GM19351 (cell line): Measurements from ENCODE around the gene ADAM19.

ENCODE experiments used
- ATAC-seq: cut with Tn5 transposase; IDR thresholded peaks from one replicate; pipeline ENCODE4 v1.9.1; 2021; ENCODE audit warnings: mild to moderate bottlenecking, moderate library complexity; ENCODE audit not compliant: unreplicated experiment

Gene ADAM19, protein sequence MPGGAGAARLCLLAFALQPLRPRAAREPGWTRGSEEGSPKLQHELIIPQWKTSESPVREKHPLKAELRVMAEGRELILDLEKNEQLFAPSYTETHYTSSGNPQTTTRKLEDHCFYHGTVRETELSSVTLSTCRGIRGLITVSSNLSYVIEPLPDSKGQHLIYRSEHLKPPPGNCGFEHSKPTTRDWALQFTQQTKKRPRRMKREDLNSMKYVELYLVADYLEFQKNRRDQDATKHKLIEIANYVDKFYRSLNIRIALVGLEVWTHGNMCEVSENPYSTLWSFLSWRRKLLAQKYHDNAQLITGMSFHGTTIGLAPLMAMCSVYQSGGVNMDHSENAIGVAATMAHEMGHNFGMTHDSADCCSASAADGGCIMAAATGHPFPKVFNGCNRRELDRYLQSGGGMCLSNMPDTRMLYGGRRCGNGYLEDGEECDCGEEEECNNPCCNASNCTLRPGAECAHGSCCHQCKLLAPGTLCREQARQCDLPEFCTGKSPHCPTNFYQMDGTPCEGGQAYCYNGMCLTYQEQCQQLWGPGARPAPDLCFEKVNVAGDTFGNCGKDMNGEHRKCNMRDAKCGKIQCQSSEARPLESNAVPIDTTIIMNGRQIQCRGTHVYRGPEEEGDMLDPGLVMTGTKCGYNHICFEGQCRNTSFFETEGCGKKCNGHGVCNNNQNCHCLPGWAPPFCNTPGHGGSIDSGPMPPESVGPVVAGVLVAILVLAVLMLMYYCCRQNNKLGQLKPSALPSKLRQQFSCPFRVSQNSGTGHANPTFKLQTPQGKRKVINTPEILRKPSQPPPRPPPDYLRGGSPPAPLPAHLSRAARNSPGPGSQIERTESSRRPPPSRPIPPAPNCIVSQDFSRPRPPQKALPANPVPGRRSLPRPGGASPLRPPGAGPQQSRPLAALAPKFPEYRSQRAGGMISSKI

DNA sequence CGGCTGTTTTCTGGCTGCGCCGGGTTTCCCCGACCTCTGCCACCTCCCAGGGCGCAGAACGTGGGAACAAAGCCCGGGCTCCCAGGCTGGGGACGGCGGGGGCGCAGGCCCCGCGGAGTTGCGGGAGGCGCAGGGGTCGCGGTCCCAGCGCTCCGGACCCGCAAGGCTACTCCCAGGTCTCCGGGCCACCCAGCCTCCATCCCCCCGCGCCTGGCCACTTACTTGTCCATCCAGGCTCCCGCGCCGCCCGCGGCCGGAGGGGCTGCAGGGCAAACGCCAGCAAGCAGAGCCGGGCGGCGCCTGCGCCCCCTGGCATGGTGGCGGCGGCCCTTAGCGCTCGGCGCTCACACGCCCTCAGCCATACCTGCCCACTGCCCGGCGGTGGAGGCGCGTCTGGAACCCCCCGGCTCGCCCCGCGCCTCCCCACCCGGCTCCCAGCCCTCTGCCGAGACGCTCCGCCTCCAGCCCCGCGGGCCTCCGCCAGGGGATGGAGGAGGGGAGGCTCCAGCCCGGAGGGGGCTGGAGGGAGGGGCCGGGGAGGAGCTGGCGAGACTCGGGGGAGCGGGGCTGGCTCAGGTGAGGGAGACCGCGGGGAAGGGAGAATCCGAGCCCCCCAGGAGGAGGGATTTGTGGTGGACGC lies at the start of gene ADAM19:
TSS of gene ADAM19 (minus strand) at position 395 of the 640 bp plus-strand sequence. CDS start at position 316, 79 bp downstream.
- peak; percentile 29 for ATAC-seq

DNA sequence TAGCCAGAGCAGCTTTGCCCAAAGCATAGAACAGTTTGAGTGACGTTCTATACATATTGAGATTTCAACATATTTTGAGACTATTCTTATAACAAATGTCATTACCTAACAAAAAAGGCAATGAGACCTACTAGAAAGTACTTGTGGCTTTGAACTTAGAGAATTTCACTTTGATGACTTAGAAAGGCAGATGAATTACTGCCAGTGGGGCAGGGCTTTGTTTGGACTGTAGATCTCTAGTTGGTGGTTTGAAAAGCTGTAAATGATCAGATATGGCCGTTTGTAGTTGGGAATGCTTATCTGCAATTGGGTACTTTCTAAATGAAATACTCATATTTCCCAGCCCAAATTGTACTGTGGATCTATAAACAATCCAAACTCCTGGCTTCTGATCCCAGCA lies 48.6 kb upstream of the ADAM19 start:
- no peak for ATAC-seq

DNA sequence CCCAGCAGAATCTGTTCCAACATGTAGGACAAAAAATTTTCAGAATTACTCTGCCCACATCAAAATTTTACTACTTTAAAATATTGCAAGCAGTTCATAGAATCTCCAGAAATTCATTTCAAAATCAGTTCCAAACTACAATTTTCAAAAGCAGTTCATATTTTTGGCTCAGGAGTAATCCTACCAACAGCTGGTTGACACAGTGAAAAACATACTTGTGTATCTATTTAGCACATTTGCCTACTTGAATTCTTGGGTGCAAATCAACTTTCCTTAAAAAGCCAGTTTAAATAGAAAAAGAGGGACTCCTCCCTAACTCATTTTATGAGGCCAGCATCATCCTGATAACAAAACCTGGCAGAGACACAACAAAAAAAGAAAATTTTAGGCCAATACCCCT lies 45.2 kb upstream of the ADAM19 start:
- ATAC-seq, result no peak

DNA sequence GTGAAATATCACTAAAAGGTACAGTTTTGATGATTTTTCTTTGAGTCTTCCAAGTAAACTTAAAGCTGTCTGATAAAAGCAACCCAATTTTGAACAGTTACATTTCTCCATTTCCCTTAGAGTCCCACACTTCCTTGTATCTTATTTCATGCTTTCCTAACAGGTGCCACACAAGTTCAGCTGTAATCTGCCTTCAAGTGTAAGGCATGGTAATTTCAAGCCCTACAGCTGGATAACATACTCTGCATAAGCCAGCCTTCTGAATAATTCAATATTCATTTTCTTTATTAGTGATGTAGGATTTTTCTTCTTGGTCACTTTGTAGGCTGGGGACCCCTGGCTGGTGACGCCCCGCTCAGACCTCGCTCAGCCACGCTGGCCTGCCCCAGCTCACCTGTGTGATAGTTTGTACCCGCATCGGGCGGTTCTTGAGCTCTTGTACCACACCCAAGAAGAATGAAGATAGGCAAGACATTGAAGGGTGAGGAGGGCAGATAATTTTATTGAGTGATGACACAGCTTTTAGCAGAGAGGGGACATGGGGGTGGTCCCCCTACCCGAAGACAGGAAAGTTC lies 42.7 kb upstream of the ADAM19 start:
- ATAC-seq, result no peak

DNA sequence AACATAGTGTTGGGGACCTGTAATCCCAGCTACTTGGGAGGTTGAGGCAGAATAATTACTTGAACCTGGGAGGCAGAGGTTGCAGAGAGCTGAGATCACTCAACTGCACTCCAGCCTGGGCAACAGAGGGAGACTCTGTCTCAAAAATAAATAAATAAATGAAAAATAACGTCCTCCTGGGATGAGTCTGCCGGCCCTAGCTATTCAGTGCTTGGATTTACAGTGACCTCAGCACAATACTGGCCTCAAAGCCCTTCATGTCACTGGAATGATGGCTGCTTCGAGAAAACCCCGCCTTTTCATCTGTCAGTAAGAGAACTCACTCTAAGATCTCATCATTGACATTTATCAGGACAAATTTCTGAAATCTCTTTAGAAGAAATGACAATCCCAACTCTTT lies 41.2 kb upstream of the ADAM19 start:
- no peak for ATAC-seq

DNA sequence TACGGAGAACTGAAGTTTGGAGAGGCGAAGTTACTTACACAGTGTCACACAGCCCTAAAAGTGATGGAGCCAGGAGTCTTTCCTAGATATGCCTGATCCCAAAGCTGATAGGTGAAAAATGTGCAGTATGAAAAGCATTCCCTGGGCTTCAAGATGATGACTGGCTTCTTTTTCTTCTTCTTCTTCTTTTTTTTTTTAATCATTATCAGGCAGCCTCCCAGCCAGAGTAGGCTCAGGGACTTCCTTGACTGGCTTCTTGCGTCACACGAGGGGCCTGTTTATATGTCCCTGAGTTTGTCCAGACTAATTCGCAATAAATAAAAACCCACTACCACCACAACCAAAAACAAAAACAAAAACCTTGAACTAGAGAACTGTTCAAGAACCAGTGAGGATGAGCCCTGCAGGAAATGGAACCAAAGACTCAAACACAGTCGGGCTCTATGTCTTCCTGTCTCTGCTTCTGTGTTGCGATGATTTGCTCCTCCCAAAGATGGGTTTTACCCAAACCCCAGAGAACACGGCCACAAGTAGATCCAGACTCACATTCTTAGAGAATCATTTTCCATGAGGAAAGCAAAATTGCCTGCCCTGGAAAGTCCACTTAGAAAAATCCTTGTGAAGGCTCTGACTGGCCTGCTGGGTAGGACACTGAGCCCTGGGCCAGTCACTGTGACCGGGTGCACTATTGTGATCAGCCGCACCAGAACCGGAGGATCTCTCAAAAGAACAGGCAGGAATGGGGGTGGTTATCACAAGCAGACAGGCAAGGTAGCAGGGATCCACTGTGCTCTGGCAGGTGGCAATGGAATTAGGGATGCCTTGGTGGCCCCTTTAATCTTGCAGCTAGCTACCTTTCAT lies 38.0 kb upstream of the ADAM19 start:
- no peak for ATAC-seq

DNA sequence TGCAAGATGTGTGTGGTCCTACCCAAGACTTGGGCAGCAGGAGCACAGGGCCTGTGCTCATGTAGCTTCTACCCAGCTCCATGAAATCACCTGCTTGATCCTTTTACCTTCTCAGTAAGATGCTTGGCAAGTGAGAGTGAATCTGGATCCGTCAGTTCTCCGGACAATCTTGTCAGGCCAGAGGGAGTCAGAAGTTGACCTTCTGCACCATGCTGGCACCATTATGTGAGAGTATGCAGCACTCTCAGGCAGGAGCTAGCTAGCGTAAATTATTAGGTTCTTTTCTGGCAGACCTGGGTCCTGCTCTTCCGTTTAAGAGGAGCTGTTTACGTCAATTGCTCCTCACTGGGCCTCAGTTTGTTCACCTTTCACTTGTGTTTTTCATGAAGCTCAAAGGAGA lies 37.0 kb upstream of the ADAM19 start:
- ATAC-seq, result no peak

DNA sequence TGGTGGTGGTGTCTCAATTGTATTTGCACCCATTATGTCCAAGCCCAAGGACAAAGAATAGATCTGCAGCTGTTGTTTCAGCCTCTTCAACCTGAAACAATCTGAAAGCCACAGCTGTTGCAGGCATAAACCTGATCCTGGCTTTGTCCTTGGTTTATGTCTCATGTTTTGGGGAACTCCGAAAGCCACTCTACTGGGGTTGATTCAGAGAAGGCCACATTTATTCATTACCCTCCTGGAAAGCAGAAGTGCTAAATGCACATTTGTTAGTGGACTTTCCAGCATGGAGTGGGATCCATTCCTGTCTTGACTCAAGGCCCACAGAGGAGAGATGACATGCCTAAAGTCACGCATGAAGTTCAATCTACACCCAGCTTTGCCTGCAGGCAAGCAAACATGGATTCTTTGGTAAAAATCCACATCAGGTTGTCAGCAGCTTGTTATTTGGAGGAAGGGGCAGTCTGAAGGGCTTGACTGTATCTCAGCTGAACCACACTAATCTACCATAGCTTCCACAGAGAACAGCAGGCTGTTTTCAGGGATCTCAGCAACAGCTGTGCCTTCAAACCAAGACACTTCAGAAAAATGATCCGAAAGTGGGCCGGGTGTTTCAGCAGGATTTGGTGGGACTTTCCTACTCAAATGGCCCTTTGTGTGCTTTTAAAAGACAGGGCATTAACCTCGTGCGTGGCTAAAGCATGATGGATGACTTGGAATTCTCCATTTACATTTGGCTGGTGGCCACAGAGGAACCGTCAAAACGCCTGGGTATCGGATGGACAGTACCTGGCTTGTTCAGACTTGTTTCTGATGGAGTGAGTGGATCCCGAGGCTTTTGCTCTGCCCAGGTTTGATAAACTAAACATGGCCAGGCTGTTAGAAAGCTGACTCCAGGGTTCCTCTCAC lies 36.2 kb upstream of the ADAM19 start:
- peak; percentile 53 for ATAC-seq

DNA sequence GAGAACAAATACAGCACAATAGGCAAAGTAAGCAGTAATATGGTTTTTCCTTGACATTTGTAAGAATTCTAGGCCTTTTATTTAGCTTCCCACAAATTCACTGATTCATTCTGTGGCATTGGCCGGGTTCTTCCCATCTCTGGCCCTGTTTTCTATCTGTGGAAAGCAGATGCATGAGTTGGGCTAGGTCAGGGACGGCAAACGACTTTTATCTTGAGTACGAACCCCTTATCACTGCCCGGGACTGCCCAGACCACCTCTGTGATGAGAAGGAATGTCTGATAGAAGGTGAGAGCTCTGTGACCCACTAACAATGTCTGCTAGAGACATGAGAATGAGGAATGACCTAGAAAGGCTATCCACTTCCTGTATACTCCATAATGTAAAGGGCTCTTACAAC lies 35.4 kb upstream of the ADAM19 start:
- peak; percentile 11 for ATAC-seq

DNA sequence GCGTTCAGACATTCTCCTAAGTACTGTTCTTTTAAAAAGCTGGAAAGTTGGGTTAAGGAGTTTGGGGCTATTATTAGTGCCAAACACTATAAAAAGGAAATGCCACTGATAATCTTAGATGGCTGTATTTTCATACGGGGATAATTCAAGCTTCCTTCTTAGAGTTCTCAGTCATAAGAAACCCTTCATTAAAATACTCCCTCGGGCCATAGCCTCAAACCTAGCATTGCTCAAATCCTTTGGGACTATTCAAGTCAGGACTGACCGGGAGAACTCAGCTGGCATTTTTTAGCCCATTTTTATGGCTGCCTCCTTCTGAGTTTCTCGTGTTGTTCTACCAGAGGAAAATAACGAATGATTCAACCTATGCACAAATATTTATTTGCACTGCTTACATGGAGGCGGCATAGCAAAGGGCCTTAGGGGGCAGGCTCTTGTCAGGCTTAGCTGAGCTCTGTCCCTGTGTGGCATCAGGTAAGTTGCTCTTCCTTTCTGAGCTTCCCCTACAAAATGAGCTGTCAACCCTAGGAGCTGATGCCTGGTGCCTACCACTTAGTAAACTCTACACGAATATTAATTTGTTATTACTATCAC lies 33.5 kb upstream of the ADAM19 start:
- no peak for ATAC-seq

DNA sequence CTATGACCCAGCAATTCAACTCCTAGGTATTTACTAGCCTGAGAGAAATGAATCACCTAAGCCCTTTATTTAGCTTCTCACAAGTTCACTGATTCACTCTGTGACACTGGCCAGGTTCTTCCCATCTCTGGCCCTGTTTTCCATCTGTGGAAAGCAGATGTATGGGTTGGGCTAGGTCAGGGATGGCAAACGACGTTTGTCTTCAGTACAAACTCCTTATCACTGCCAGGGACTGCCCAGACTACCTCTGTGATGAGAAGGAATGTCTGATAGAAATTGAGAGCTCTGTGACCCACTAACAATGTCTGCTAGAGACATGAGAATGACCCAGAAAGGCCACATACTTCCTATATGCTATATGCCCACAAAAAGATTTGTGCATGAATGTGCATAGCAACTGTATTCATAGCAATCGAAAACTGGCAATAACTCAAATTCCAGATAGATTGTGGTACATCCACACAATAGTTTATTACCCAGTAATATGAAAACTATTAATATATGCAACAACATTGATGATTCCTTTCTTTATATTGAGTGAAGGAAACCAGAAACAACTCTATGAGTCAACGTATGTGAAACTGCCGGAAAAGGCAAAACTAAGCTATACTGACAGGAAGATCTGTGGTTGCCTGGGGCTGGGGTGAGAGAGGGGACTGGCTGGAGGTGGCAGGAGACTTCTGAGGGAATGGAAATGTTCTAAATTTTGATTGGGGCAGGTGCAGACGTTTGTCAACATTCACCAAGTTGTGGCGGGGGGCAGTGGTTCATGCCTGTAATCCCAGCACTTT lies 32.0 kb upstream of the ADAM19 start:
- ATAC-seq, result peak; percentile 37

DNA sequence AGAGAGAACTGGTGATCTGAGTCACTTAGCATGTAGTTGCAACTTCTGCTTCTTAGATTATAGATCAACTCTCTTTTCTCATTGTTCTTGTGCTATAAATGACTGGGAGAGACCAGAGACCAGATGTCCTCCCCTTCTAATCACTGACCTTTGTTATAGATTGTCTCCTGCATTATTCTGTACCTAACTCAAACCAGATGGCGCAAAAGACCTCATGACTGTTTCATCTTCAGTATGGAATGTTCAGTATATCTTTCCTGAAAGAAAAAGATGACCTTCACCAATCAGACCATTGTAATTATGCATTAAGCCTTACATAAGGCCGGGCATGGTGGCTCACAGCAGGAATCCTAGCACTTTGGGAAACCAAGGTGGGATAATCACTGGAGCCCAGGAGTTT lies 30.5 kb upstream of the ADAM19 start:
- no peak for ATAC-seq

DNA sequence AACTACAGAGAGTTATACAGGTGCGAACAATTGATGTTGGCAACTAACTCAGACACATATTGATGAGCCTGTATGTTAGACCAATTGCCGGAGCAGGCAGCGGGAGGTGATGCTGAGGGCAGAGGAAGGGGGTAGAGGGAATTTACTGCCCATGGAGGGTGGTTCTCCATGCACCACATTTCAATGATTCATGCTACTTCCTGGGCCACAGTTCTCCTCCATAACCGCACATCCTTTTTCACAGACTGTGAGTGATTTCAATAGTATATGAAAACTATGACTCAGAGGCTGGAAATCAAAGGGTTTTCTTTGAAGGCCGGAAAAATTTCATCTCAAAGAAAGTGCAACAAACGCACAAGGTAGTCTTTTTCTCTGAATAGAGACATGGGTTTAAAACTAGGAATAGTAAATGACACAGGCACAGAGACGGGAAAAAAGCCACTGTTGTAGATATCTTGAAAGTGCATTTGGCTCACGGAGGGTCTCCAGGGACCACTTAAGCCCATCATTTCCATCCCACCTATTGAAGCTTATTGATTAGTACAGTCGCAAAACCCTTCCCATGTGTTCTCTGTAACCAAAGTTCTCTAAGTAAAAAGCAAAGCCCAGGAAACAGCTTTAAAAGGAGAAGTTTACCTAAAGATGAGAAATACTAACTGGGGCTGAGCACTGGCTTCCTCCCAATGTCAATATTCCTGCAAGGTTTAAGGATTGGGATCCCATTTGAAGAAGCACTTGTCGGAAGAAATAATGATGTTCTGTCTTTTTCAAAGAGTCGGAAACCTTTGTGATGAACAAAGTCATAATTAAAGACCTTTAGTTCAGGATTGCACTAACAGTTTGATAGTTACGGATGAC lies 28.0 kb upstream of the ADAM19 start:
- peak; percentile 37 for ATAC-seq

DNA sequence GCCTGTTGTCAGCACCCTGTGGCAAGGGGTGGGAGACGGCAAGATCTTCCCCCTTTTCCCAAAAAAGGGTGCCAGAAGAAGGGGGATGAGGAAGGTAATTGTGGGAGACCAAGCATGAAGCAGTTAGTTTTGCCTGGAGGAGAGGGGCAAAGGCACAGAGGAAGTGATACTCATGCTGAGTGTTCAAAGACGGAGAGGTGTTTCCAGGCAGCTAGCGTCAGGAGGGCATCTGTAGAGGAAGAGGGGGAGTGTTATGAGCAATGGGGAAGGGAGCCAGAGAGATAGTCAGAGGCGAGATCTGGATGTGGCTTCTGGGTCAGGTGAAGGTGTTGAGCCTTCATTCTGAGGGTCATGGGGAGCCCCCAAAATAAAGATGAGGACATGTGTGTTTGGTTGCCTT lies 26.9 kb upstream of the ADAM19 start:
- peak; percentile 42 for ATAC-seq

DNA sequence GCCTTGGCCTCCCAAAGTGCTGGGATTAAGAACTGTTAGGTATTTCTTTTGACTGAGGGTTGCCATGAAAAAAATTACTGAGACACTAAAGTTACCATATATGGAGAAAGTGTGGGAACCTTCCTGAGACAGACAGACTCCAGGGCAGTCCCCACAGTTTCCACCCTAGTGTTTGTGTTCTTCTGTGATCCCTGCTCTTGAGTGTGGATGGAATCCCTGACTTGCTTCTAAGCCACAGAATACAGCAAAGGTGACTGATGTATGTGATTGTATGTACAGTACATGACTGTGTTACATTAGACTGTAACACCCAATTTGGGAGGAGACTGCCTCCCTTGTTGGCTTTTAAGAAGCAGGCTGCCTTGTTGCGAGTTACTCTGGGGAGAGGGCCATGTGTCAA lies 24.7 kb upstream of the ADAM19 start:
- no peak for ATAC-seq

DNA sequence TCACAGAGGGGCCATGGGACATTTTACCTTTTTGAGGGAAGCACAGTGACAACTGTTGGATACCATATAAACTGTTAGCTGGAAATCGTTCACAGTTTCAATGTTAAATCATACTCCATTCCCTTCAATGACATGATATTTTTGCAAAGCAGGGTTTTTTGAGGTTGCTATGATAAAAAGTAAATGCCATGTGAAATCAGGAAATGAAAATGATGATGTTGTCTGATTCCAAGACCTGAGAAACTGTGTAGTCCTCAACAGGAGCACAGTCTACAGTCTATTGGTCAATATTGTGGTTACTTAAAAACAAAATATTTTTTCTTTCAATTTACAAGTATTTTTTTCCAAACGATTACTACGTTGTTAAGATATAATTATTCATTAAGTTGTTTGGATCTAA lies 24.0 kb upstream of the ADAM19 start:
- no peak for ATAC-seq

DNA sequence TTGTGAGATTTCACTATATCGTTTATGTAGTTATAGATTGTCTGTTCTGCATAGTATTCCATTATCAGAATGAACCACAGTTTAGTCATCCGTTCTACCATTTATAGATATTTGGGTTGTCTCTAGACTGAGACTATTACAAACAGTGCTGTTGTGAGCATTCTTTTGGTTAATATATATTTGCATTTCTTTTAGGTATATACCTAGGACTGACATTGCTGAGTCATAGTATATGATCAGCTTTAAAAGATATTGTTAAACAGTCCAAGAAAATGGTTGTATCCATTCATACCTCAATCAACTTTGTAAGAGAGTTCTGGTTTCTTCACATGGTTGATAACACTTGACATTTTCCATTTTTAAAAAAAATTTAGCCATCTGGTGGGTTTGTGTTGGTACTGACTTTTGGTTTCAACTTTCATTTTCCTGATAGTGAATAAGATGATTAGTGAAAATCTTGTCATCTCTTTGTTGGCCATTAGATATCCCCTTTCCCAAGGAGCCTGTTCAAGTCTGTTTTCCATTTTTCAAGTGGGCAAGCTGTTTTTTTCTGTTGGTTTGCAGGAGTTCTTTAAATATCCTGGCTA lies 22.9 kb upstream of the ADAM19 start:
- ATAC-seq, result peak; percentile 17
